Activated CD8-positive, alpha-beta memory T cell treated with anti-CD3 and anti-CD28 coated beads, Interleukin-2, amount 50 U/mL, for 1 hour (primary cell): Measurements from ENCODE around the gene ESRP2.

Source experiments
- DNase-seq: peaks from one replicate; pipeline ENCODE4 v3.0.0-alpha.2; 2020; ENCODE audit errors: extremely low read depth

The ESRP2 gene

GRCh38 chr16:68263559-68264127, 27.7 kb upstream of the ESRP2 start:
- no peak for DNase-seq

- no peak for DNase-seq
These were observed 23.3 kb upstream of the ESRP2 start for GRCh38 chr16:68259007-68259825.

GRCh38 chr16:68257906-68258800, 22.2 kb upstream of the ESRP2 start:
- DNase-seq = no peak

- DNase-seq = no peak
These were observed 21.5 kb upstream of the ESRP2 start for GRCh38 chr16:68257251-68257905.

GRCh38 chr16:68255712-68256111, 19.8 kb upstream of the ESRP2 start:
- DNase-seq = no peak

GRCh38 chr16:68253721-68254120, 17.8 kb upstream of the ESRP2 start:
- no peak for DNase-seq

- no peak for DNase-seq
These were observed 16.5 kb upstream of the ESRP2 start for GRCh38 chr16:68252383-68252782.

GRCh38 chr16:68251832-68252231, 15.9 kb upstream of the ESRP2 start:
- DNase-seq = no peak

- DNase-seq = no peak
These were observed 15.0 kb upstream of the ESRP2 start for GRCh38 chr16:68250951-68251350.

GRCh38 chr16:68249371-68249770, 13.4 kb upstream of the ESRP2 start:
- DNase-seq = no peak

GRCh38 chr16:68247932-68248331, 12.0 kb upstream of the ESRP2 start:
- DNase-seq = no peak

- no peak for DNase-seq
These were observed 11.5 kb upstream of the ESRP2 start for GRCh38 chr16:68247400-68247799.

GRCh38 chr16:68246666-68247065, 10.7 kb upstream of the ESRP2 start:
- DNase-seq = no peak

- DNase-seq = no peak
These were observed 10.2 kb upstream of the ESRP2 start for GRCh38 chr16:68246121-68246520.

GRCh38 chr16:68244903-68245853, 9.3 kb upstream of the ESRP2 start, which contains the start of gene PLA2G15:
PLA2G15 (plus strand) TSS chr16:68245373; CDS start chr16:68245427, 54 bp downstream.
- peak; percentile 87 for DNase-seq

- no peak for DNase-seq
These were observed 8.6 kb upstream of the ESRP2 start for GRCh38 chr16:68244481-68244902.

- no peak for DNase-seq
These were observed 7.3 kb upstream of the ESRP2 start for GRCh38 chr16:68242926-68243858.

- DNase-seq = no peak
These were observed 6.2 kb upstream of the ESRP2 start for GRCh38 chr16:68242085-68242484.

GRCh38 chr16:68238029-68238345, 2.1 kb upstream of the ESRP2 start:
- no peak for DNase-seq
